Measurements from ENCODE around the gene HIP1R. TPM values are rescaled to one million over a fixed set of nuclear protein-coding genes. Genes with fewer than 3 reads are reported as not detected.

HIP1R gene
- total RNA-seq, 1 donor from 2014 or later: 36.1 TPM

DNA sequence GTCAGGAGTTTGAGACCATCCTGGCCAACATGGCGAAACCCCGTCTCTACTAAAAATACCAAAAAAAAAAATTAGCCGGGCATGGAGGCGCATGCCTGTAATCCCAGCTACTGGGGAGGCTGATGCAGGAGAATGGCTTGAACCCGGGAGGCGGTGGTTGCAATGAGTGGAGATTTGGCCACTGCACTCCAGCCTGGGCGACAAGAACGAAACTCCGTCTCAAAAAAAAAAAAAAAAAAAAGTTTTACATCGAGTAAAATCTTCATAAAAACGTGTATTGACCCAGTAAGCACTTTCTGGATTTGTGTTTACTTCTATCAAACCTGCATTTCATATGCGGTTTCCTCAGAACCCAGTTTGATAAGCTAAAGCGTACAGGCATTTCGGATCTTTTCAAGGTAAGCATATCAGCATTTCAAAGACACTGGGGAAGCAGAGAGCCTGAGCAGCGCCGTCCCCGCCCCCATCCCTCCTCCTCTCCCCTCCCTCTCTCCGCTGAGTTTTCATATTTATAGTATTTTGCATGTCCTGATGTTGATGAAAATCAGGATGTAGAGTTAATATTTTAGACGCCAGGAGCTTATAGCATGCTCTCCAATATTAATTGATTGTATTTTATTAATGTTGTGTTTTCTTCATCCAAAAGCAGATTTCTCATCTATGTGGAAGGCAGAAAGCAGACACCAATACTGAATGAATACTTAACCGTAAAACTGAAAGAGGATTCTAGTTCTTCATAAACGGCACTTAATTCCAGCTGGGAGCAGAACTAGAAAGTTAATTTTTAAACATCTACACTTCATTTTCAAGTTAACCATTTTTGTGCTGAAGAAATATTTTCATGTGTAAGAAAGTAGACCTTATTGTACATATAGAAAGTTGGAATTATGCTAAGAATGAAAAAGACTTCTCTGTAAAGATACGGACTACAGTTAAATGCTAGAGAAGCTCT, 9.2 kb upstream of the HIP1R start:
- H3K4me3 ChIP-seq (ENCODE audit: low read depth, low read length): peak overlapping the region; percentile 27
- TF ChIP-seq, protein P1, sequence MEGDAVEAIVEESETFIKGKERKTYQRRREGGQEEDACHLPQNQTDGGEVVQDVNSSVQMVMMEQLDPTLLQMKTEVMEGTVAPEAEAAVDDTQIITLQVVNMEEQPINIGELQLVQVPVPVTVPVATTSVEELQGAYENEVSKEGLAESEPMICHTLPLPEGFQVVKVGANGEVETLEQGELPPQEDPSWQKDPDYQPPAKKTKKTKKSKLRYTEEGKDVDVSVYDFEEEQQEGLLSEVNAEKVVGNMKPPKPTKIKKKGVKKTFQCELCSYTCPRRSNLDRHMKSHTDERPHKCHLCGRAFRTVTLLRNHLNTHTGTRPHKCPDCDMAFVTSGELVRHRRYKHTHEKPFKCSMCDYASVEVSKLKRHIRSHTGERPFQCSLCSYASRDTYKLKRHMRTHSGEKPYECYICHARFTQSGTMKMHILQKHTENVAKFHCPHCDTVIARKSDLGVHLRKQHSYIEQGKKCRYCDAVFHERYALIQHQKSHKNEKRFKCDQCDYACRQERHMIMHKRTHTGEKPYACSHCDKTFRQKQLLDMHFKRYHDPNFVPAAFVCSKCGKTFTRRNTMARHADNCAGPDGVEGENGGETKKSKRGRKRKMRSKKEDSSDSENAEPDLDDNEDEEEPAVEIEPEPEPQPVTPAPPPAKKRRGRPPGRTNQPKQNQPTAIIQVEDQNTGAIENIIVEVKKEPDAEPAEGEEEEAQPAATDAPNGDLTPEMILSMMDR (IDR thresholded peaks at IDR 0.05; ENCODE audit: insufficient read depth, low read length, severe bottlenecking): no peak
- FAIRE-seq: no peak
- H3K27me3 ChIP-seq (ENCODE audit: control insufficient read depth, insufficient read depth, low read length): no peaks in the 10 kb centered on the region
- no peaks in the 10 kb centered on the region for H3K36me3 ChIP-seq (ENCODE audit: control insufficient read depth, insufficient read depth, low read length)
- peak; percentile 29 for DNase-seq (ENCODE audit: low read depth)

DNA sequence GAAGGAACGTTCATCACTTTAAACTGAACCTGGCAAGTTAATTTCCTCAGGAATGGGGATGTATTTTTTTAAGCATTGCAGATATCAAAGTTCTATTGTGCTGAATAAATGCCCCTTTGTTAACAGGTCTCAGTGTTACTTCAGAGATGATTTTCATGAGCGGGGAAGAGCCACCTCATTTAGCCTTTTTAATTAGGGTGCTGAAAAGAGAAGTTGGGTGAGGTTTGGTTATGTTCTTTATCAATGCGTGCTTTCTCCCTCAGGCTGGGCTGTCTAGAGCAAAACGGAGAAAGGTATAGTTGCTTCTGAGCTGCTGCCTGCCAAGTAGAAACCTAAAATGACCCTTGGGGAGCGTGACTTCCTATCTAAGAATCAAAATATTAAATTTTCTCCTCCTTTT, 8.0 kb upstream of the HIP1R start:
- no peak overlapping the region for H3K4me3 ChIP-seq (ENCODE audit: low read depth, low read length)
- H3K27me3 ChIP-seq (ENCODE audit: control insufficient read depth, insufficient read depth, low read length): no peaks in the 10 kb centered on the region
- DNase-seq (ENCODE audit: low read depth) (no peak), FAIRE-seq (no peak)
- TF ChIP-seq, protein P1 (IDR thresholded peaks at IDR 0.05; ENCODE audit: insufficient read depth, low read length, severe bottlenecking): no peak
- no peaks in the 10 kb centered on the region for H3K36me3 ChIP-seq (ENCODE audit: control insufficient read depth, insufficient read depth, low read length)

DNA sequence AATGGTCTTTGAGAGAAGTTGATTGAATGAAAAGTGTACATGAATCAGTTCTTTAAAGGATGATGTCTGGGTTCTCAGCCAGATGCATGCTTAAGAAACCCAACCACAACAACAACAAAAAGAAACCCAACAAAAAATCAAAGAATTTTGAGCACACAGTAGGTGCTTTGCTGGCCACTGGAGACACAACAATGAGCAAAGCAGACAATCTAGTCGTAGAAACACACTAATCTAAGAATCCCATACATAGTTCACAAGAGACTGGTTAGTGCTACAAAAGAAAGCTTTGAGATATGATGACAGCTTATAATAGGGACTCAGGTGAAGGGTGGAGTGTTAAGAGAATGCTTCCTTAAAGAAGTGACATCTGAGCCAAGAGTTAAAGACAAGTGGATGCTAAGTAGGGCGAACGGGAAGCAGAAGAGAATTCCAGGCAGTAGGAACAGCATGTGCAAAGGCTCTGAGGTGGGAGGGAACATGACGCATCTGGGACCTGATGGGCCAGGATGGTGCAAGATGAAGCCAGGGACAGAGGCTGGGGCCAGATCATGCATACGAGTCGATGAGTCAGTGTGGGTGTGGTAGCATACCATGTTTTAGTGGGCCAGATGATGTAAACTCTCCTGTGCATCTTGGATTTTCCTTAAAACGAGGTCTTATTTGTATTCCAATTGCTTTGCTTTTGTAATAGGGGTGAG, 4.6 kb upstream of the HIP1R start:
- DNase-seq (ENCODE audit: low read depth) (peak; percentile 97), FAIRE-seq (no peak)
- Histone ChIP-seq H3K36me3 (ENCODE audit: control insufficient read depth, insufficient read depth, low read length) (no peaks in the 10 kb centered on the region), H3K27me3 (ENCODE audit: control insufficient read depth, insufficient read depth, low read length) (no peaks in the 10 kb centered on the region), H3K4me3 (ENCODE audit: low read depth, low read length) (no peak overlapping the region)
- TF ChIP-seq, protein P1 (IDR thresholded peaks at IDR 0.05; ENCODE audit: insufficient read depth, low read length, severe bottlenecking): no peak

DNA sequence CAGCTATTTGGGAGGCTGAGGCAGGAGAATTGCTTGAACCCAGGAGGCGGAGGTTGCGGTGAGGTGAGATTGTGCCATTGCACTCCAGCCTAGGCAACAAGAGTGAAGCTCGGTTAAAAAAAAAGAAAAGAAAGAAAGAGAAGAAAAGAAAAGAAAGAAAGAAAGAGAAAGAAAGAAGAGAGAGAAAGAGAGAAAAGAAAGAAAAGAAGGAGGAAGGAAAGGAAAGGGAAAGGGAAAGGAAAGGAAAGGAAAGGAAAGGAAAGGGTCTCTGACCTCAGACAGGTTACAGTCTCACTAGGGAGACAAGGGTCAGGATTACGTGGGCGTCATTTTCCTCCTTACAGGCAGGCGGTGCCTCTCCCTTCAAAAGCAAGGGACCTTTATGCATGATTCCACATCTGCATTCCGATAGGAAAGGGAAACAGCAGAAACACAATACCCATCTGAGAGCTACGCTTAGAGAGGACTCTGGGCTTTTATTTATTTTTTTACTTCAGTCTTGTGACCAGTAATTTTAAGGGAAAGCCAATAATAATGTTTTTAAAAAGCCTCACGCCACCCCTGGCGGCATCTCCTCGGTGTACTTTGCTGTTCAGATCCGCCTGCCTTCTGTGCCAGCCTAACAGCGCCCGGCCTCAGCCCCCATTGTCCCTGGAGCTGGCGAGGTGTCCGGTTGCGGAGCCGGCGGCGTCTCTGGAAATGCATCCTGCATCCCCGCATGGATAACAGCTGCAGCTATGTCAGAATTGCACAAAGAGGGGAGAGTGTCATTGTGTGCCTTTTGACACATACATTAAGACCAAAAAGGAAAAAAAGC, 945 bp upstream of the HIP1R start:
- TF ChIP-seq, protein P1 (IDR thresholded peaks at IDR 0.05; ENCODE audit: insufficient read depth, low read length, severe bottlenecking): peak; percentile 18
- no peaks in the 10 kb centered on the region for H3K36me3 ChIP-seq (ENCODE audit: control insufficient read depth, insufficient read depth, low read length)
- DNase-seq (ENCODE audit: low read depth): peak; percentile 59
- H3K27me3 ChIP-seq (ENCODE audit: control insufficient read depth, insufficient read depth, low read length): no peaks in the 10 kb centered on the region
- peak overlapping the region; percentile 73 for H3K4me3 ChIP-seq (ENCODE audit: low read depth, low read length)
- FAIRE-seq: no peak

DNA sequence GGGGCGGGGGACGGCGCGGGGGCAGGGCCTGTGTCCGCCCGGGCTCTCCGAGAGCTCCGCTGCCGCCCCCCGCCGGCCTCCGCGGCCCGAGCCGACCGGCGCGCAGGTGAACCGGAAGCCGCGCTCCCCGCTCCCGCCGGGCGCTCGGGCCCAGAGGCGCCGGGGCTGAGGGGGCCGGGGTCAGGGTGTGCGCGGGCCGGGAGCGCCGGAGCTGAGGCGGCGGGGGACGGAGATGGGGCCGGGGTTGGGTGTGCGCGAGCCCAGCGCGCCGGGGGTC, 431 bp downstream of the HIP1R start:
- FAIRE-seq (no peak), DNase-seq (ENCODE audit: low read depth) (no peak)
- Histone ChIP-seq H3K4me3 (ENCODE audit: low read depth, low read length) (peak overlapping the region; percentile 73), H3K36me3 (ENCODE audit: control insufficient read depth, insufficient read depth, low read length) (no peaks in the 10 kb centered on the region), H3K27me3 (ENCODE audit: control insufficient read depth, insufficient read depth, low read length) (no peaks in the 10 kb centered on the region)
- TF ChIP-seq, protein P1 (IDR thresholded peaks at IDR 0.05; ENCODE audit: insufficient read depth, low read length, severe bottlenecking): no peak

All from bronchial epithelial cell (primary cell).